ENCODE measurements around the gene MS4A6E. TPM values are rescaled to one million over a fixed set of nuclear protein-coding genes. Genes with fewer than 3 reads are reported as not detected.

MS4A6E gene
- total RNA-seq, 1 experiment from 2014 or later, result not detected

DNA sequence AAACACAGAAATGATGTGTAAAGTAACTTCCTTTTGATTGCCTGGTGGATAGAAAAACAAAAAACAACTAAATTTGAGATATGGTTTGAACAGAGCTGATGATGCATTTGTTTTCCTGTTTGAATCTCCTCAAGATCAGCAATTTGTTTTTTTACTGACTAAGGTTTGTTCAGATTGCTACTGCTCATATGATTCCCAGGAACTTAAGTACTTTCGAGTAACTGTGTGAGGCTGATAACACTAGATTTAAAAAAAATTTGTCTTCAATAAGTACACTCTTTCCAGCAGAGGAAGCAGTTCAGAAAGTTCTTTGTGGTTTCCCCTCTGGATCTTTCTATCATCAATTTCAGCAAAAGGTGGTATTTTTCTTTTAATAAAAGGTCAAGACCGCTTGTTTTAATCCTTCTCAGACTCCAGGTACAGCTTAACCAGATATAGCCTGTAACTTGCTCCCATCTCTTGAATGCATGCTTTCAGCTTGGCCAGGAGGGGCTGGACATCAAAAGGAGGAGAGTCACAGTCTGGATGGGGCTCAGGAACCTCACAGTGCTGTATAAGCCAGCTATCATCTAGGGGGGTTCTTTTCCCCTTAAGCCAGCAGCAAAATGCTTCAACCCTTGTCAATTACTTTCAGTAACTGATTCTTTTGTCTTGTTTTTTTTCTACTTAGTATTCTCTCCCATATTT lies 12.3 kb upstream of the MS4A6E start:
- CTCF ChIA-PET, result interaction anchor here (1.5 kb wide), 1 partner anchor 30 kb away, joined by 5 read pairs; no protein-coding TSS in a partner anchor
- RAD21 ChIA-PET (ENCODE audit: low non-redundant PET in 1 of 2, low total read pairs in 2 of 2, uncharacterized antibody in 2 of 2, unreplicated experiment in 2 of 2), result no interaction called here
- TF ChIP-seq RAD21 (IDR thresholded peaks at IDR 0.05; ENCODE audit: low read depth), result no peak
- H3K27me3 ChIP-seq (ENCODE audit: insufficient read depth, low read length), result no peaks in the 10 kb centered on the region
- ATAC-seq, result no peak
- H3K4me2 ChIP-seq (ENCODE audit: low read length), result no peak overlapping the region
- POLR2A ChIA-PET, result no interaction called here
- no TSS peak for BruUV-seq (replicated peaks)
- H3K4me3 ChIP-seq (replicated peaks in 1 of 2; ENCODE audit: low read depth in 1 of 2, low read length in 2 of 2), result no peak overlapping the region
- no peak for DNase-seq (ENCODE audit: low read depth, low spot score)
- H3K4me1 ChIP-seq (ENCODE audit: control insufficient read depth in 1 of 2, insufficient read depth in 2 of 2, low read length in 2 of 2), result no peaks in the 10 kb centered on the region
- no peak overlapping the region for H2AFZ ChIP-seq (ENCODE audit: low read depth, low read length, poor library complexity, severe bottlenecking)
- H3K79me2 ChIP-seq (ENCODE audit: insufficient read depth, low read length), result no peaks in the 10 kb centered on the region
- H3K9me3 ChIP-seq (ENCODE audit: control insufficient read depth in 1 of 2, insufficient read depth in 1 of 2, low read depth in 1 of 2, low read length in 2 of 2), result no peaks in the 10 kb centered on the region
- no peaks in the 10 kb centered on the region for H3K9me2 ChIP-seq (ENCODE audit: insufficient read depth)
- intact Hi-C loops (cut with micrococcal nuclease), result no loop called here
- no peak overlapping the region for H3K27ac ChIP-seq (ENCODE audit: low read depth, low read length)
- H4K20me1 ChIP-seq (ENCODE audit: insufficient read depth), result no peaks in the 10 kb centered on the region
- H3K36me3 ChIP-seq (ENCODE audit: control insufficient read depth in 1 of 2, insufficient read depth in 2 of 2, low read length in 2 of 2), result no peaks in the 10 kb centered on the region
- no peak overlapping the region for H3K9ac ChIP-seq (ENCODE audit: low read length)

DNA sequence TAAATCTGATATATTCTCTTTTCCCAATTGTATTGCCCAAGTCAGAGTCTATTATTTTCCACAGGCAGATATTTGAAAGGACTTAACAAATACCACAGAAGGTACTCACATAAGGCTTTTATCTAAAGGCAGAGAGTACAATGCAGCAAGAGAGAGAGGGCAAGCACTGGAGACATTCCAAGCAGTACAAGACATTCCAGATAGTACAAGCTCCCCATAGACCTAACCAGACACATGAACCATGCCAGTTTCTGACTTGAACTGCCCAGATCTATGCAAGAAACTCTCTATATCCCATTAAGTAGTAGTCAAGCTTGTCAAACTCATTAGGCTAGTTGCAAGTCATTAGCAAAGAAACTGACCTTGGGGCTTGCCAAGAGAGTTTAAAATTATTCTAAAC lies 11.2 kb upstream of the MS4A6E start:
- H3K27ac ChIP-seq (ENCODE audit: low read depth, low read length), result no peak overlapping the region
- no peak overlapping the region for H3K4me2 ChIP-seq (ENCODE audit: low read length)
- ATAC-seq (no peak), DNase-seq (ENCODE audit: low read depth, low spot score) (no peak)
- no peak overlapping the region for H3K4me3 ChIP-seq (replicated peaks in 1 of 2; ENCODE audit: low read depth in 1 of 2, low read length in 2 of 2)
- intact Hi-C loops (cut with micrococcal nuclease), result no loop called here
- no peaks in the 10 kb centered on the region for H3K27me3 ChIP-seq (ENCODE audit: insufficient read depth, low read length)
- TF ChIP-seq ZNF274 (IDR thresholded peaks at IDR 0.05; ENCODE audit: low read depth, low read length) (no peak), EGR1 (IDR thresholded peaks at IDR 0.05; ENCODE audit: low read depth) (no peak), YY1 (IDR thresholded peaks at IDR 0.05; ENCODE audit: extremely low read depth, insufficient replicate concordance, low read depth, low read length) (no peak), POLR2AphosphoS5 (IDR thresholded peaks at IDR 0.05; ENCODE audit: low read depth, low read length) (no peak), CEBPB (IDR thresholded peaks at IDR 0.05; ENCODE audit: low read depth) (no peak)
- TF ChIP-seq, protein P1, sequence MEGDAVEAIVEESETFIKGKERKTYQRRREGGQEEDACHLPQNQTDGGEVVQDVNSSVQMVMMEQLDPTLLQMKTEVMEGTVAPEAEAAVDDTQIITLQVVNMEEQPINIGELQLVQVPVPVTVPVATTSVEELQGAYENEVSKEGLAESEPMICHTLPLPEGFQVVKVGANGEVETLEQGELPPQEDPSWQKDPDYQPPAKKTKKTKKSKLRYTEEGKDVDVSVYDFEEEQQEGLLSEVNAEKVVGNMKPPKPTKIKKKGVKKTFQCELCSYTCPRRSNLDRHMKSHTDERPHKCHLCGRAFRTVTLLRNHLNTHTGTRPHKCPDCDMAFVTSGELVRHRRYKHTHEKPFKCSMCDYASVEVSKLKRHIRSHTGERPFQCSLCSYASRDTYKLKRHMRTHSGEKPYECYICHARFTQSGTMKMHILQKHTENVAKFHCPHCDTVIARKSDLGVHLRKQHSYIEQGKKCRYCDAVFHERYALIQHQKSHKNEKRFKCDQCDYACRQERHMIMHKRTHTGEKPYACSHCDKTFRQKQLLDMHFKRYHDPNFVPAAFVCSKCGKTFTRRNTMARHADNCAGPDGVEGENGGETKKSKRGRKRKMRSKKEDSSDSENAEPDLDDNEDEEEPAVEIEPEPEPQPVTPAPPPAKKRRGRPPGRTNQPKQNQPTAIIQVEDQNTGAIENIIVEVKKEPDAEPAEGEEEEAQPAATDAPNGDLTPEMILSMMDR (IDR thresholded peaks at IDR 0.05 in 2 of 3, conservative IDR thresholded peaks at IDR 0.05 in 1 of 3; ENCODE audit: borderline replicate concordance in 1 of 3, insufficient read depth in 1 of 3, low read depth in 2 of 3, low read length in 2 of 3), result no peak
- no peaks in the 10 kb centered on the region for H3K9me2 ChIP-seq (ENCODE audit: insufficient read depth)
- H3K9ac ChIP-seq (ENCODE audit: low read length), result no peak overlapping the region
- H3K4me1 ChIP-seq (ENCODE audit: control insufficient read depth in 1 of 2, insufficient read depth in 2 of 2, low read length in 2 of 2), result no peaks in the 10 kb centered on the region
- no peaks in the 10 kb centered on the region for H3K79me2 ChIP-seq (ENCODE audit: insufficient read depth, low read length)
- H3K36me3 ChIP-seq (ENCODE audit: control insufficient read depth in 1 of 2, insufficient read depth in 2 of 2, low read length in 2 of 2), result no peaks in the 10 kb centered on the region
- H3K9me3 ChIP-seq (ENCODE audit: control insufficient read depth in 1 of 2, insufficient read depth in 1 of 2, low read depth in 1 of 2, low read length in 2 of 2), result no peaks in the 10 kb centered on the region
- no peak overlapping the region for H2AFZ ChIP-seq (ENCODE audit: low read depth, low read length, poor library complexity, severe bottlenecking)
- BruUV-seq (replicated peaks), result no TSS peak
- ChIA-PET RAD21 (ENCODE audit: low non-redundant PET in 1 of 2, low total read pairs in 2 of 2, uncharacterized antibody in 2 of 2, unreplicated experiment in 2 of 2) (no interaction called here), CTCF (interaction anchor here (0.6 kb wide), 1 partner anchor 664 kb away, joined by 3 read pairs; no protein-coding TSS in a partner anchor), POLR2A (no interaction called here)
- no peaks in the 10 kb centered on the region for H4K20me1 ChIP-seq (ENCODE audit: insufficient read depth)

Data from HCT116 (cell line).